ENCODE data around the gene CDC73. TPM values are rescaled to one million over a fixed set of nuclear protein-coding genes. Genes with fewer than 3 reads are reported as not detected.
A peak's percentile ranks its signal among the peaks of the same experiment; 100 is the strongest.

CDC73 gene
- total RNA-seq, 2 experiments from 2014 or later, result 39.0 to 45.2 TPM

GRCh38 chr1:193144999-193145398, 23.2 kb downstream of the CDC73 start:
- H3K4me3 Mint-ChIP-seq, result no peak overlapping the region
- H3K36me3 Mint-ChIP-seq (ENCODE audit: low read depth), result peaks cover 34% of the 10 kb centered on the region
- no peak overlapping the region for H3K27ac Mint-ChIP-seq
- H3K9me3 Mint-ChIP-seq, result no peaks in the 10 kb centered on the region
- CTCF ChIA-PET, result no interaction called here
- DNase-seq, result no peak
- H3K27me3 Mint-ChIP-seq (ENCODE audit: low read depth), result no peaks in the 10 kb centered on the region
- H3K4me1 Mint-ChIP-seq (ENCODE audit: low read depth), result peaks cover 12% of the 10 kb centered on the region
- intact Hi-C loops (cut with micrococcal nuclease), result no loop called here

GRCh38 chr1:193156117-193156821, 34.4 kb downstream of the CDC73 start:
- Mint-ChIP-seq H3K9me3 (no peaks in the 10 kb centered on the region), H3K36me3 (ENCODE audit: low read depth) (peaks cover 15% of the 10 kb centered on the region), H3K27ac (no peak overlapping the region), H3K4me1 (ENCODE audit: low read depth) (peaks cover 23% of the 10 kb centered on the region), H3K4me3 (no peak overlapping the region), H3K27me3 (ENCODE audit: low read depth) (no peaks in the 10 kb centered on the region)
- intact Hi-C loops (cut with micrococcal nuclease), result no loop called here
- no peak for DNase-seq
- CTCF ChIA-PET, result interaction anchor here (0.6 kb wide), 2 partner anchors 71 to 113 kb away, joined by 3 to 4 read pairs; no protein-coding TSS in a partner anchor

GRCh38 chr1:193156822-193157142, 35.0 kb downstream of the CDC73 start:
- Mint-ChIP-seq H3K4me3 (no peak overlapping the region), H3K27ac (no peak overlapping the region), H3K4me1 (ENCODE audit: low read depth) (peaks cover 23% of the 10 kb centered on the region), H3K36me3 (ENCODE audit: low read depth) (peaks cover 12% of the 10 kb centered on the region), H3K27me3 (ENCODE audit: low read depth) (no peaks in the 10 kb centered on the region), H3K9me3 (no peaks in the 10 kb centered on the region)
- no peak for DNase-seq
- intact Hi-C loops (cut with micrococcal nuclease), result no loop called here
- CTCF ChIA-PET, result interaction anchor here (0.6 kb wide), 1 partner anchor 114 kb away, joined by 3 read pairs; no protein-coding TSS in a partner anchor

- Mint-ChIP-seq H3K4me3 (no peak overlapping the region), H3K27me3 (ENCODE audit: low read depth) (no peaks in the 10 kb centered on the region), H3K9me3 (no peaks in the 10 kb centered on the region), H3K36me3 (ENCODE audit: low read depth) (peaks cover 10% of the 10 kb centered on the region), H3K4me1 (ENCODE audit: low read depth) (peaks cover 23% of the 10 kb centered on the region), H3K27ac (no peak overlapping the region)
- intact Hi-C loops (cut with micrococcal nuclease), result no loop called here
- CTCF ChIA-PET, result interaction anchor here (0.9 kb wide), 1 partner anchor 10 kb away, joined by 3 read pairs; no protein-coding TSS in a partner anchor
- no peak for DNase-seq
Observed at GRCh38 chr1:193157360-193157759, 35.5 kb downstream of the CDC73 start.

- H3K27ac Mint-ChIP-seq, result no peak overlapping the region
- no peak for DNase-seq
- intact Hi-C loops (cut with micrococcal nuclease), result no loop called here
Observed at GRCh38 chr1:193176113-193176512, 54.3 kb downstream of the CDC73 start.

GRCh38 chr1:193176788-193177187, 55.0 kb downstream of the CDC73 start:
- no peak overlapping the region for H3K27ac Mint-ChIP-seq
- H3K4me1 Mint-ChIP-seq (ENCODE audit: low read depth), result peaks cover 23% of the 10 kb centered on the region
- H3K4me3 Mint-ChIP-seq, result no peak overlapping the region
- DNase-seq, result no peak
- H3K36me3 Mint-ChIP-seq (ENCODE audit: low read depth), result peaks cover 12% of the 10 kb centered on the region
- intact Hi-C loops (cut with micrococcal nuclease), result no loop called here
- H3K9me3 Mint-ChIP-seq, result no peaks in the 10 kb centered on the region
- H3K27me3 Mint-ChIP-seq (ENCODE audit: low read depth), result no peaks in the 10 kb centered on the region
- CTCF ChIA-PET, result no interaction called here

More at GRCh38 chr1:193176113-193176512, 54.3 kb downstream of the CDC73 start:
- CTCF ChIA-PET, result no interaction called here
- H3K36me3 Mint-ChIP-seq (ENCODE audit: low read depth), result peaks cover 12% of the 10 kb centered on the region
- no peaks in the 10 kb centered on the region for H3K27me3 Mint-ChIP-seq (ENCODE audit: low read depth)
- no peaks in the 10 kb centered on the region for H3K9me3 Mint-ChIP-seq
- H3K4me1 Mint-ChIP-seq (ENCODE audit: low read depth), result peaks cover 27% of the 10 kb centered on the region
- H3K4me3 Mint-ChIP-seq, result no peak overlapping the region

GRCh38 chr1:193179094-193179493, 57.3 kb downstream of the CDC73 start:
- Mint-ChIP-seq H3K9me3 (no peaks in the 10 kb centered on the region), H3K27ac (no peak overlapping the region), H3K4me3 (no peak overlapping the region), H3K36me3 (ENCODE audit: low read depth) (peaks cover 10% of the 10 kb centered on the region), H3K27me3 (ENCODE audit: low read depth) (no peaks in the 10 kb centered on the region), H3K4me1 (ENCODE audit: low read depth) (peaks cover 18% of the 10 kb centered on the region)
- intact Hi-C loops (cut with micrococcal nuclease), result loop anchor here (2.0 kb wide), 1 partner anchor 372 kb away; no protein-coding TSS in a partner anchor
- no peak for DNase-seq
- CTCF ChIA-PET, result interaction anchor here (0.8 kb wide), 1 partner anchor 353 kb away, joined by 3 read pairs; no protein-coding TSS in a partner anchor

GRCh38 chr1:193181536-193181935, 59.7 kb downstream of the CDC73 start:
- Mint-ChIP-seq H3K27me3 (ENCODE audit: low read depth) (no peaks in the 10 kb centered on the region), H3K4me3 (no peak overlapping the region), H3K4me1 (ENCODE audit: low read depth) (peaks cover 32% of the 10 kb centered on the region), H3K9me3 (no peaks in the 10 kb centered on the region), H3K36me3 (ENCODE audit: low read depth) (peaks cover 4% of the 10 kb centered on the region), H3K27ac (peak overlapping the region; percentile 6)
- intact Hi-C loops (cut with micrococcal nuclease), result loop anchor here (5.0 to 10.0 kb wide), 2 partner anchors 576 to 863 kb away; no protein-coding TSS in a partner anchor
- no peak for DNase-seq
- CTCF ChIA-PET, result interaction anchor here (1.3 to 1.7 kb wide), 2 partner anchors 8 to 157 kb away, joined by 4 read pairs; no protein-coding TSS in a partner anchor

GRCh38 chr1:193181985-193182384, 60.2 kb downstream of the CDC73 start:
- Mint-ChIP-seq H3K4me1 (ENCODE audit: low read depth) (peaks cover 33% of the 10 kb centered on the region), H3K4me3 (no peak overlapping the region), H3K9me3 (no peaks in the 10 kb centered on the region), H3K36me3 (ENCODE audit: low read depth) (peaks cover 2% of the 10 kb centered on the region), H3K27ac (no peak overlapping the region), H3K27me3 (ENCODE audit: low read depth) (no peaks in the 10 kb centered on the region)
- CTCF ChIA-PET, result interaction anchor here (1.3 kb wide), 1 partner anchor 156 kb away, joined by 4 read pairs; no protein-coding TSS in a partner anchor
- no peak for DNase-seq
- intact Hi-C loops (cut with micrococcal nuclease), result loop anchor here (5.0 to 10.0 kb wide), 2 partner anchors 575 to 863 kb away; no protein-coding TSS in a partner anchor

- no peak overlapping the region for H3K27ac Mint-ChIP-seq
- H3K4me3 Mint-ChIP-seq, result no peak overlapping the region
- no peaks in the 10 kb centered on the region for H3K27me3 Mint-ChIP-seq (ENCODE audit: low read depth)
- CTCF ChIA-PET, result interaction anchor here (0.7 to 1.6 kb wide), 6 partner anchors 17 to 614 kb away, joined by 3 to 5 read pairs (median 4); no protein-coding TSS in a partner anchor
- H3K9me3 Mint-ChIP-seq, result no peaks in the 10 kb centered on the region
- DNase-seq, result no peak
- intact Hi-C loops (cut with micrococcal nuclease), result loop anchor here (1.0 to 10.0 kb wide), 4 partner anchors 155 to 1112 kb away; no protein-coding TSS in a partner anchor
- no peaks in the 10 kb centered on the region for H3K36me3 Mint-ChIP-seq (ENCODE audit: low read depth)
- H3K4me1 Mint-ChIP-seq (ENCODE audit: low read depth), result peaks cover 35% of the 10 kb centered on the region
Observed at GRCh38 chr1:193183019-193183627, 61.3 kb downstream of the CDC73 start.

- intact Hi-C loops (cut with micrococcal nuclease), result loop anchor here (5.0 to 10.0 kb wide), 2 partner anchors 573 to 860 kb away; no protein-coding TSS in a partner anchor
- H3K27ac Mint-ChIP-seq, result no peak overlapping the region
- H3K4me3 Mint-ChIP-seq, result no peak overlapping the region
- H3K36me3 Mint-ChIP-seq (ENCODE audit: low read depth), result no peaks in the 10 kb centered on the region
- no peak for DNase-seq
- H3K4me1 Mint-ChIP-seq (ENCODE audit: low read depth), result peaks cover 31% of the 10 kb centered on the region
- CTCF ChIA-PET, result interaction anchor here (0.8 to 1.6 kb wide), 3 partner anchors 27 to 228 kb away, joined by 3 to 5 read pairs (median 3); no protein-coding TSS in a partner anchor
- no peaks in the 10 kb centered on the region for H3K27me3 Mint-ChIP-seq (ENCODE audit: low read depth)
- no peaks in the 10 kb centered on the region for H3K9me3 Mint-ChIP-seq
Observed at GRCh38 chr1:193184776-193185175, 62.9 kb downstream of the CDC73 start.

GRCh38 chr1:193185211-193185610, 63.4 kb downstream of the CDC73 start:
- H3K27ac Mint-ChIP-seq, result no peak overlapping the region
- CTCF ChIA-PET, result interaction anchor here (0.8 to 1.1 kb wide), 2 partner anchors 27 to 228 kb away, joined by 3 read pairs; no protein-coding TSS in a partner anchor
- H3K4me3 Mint-ChIP-seq, result no peak overlapping the region
- intact Hi-C loops (cut with micrococcal nuclease), result loop anchor here (10.0 kb wide), 1 partner anchor 860 kb away; no protein-coding TSS in a partner anchor
- H3K27me3 Mint-ChIP-seq (ENCODE audit: low read depth), result no peaks in the 10 kb centered on the region
- H3K36me3 Mint-ChIP-seq (ENCODE audit: low read depth), result no peaks in the 10 kb centered on the region
- peaks cover 32% of the 10 kb centered on the region for H3K4me1 Mint-ChIP-seq (ENCODE audit: low read depth)
- no peaks in the 10 kb centered on the region for H3K9me3 Mint-ChIP-seq
- DNase-seq, result no peak

All from activated naive CD4-positive, alpha-beta T cell treated with anti-CD3 and anti-CD28 coated beads for 36 hours (primary cell).